ENCODE results near the gene FZR1. TPM values are rescaled to one million over a fixed set of nuclear protein-coding genes. Genes with fewer than 3 reads are reported as not detected.
A peak's percentile ranks its signal among the peaks of the same experiment; 100 is the strongest.

The FZR1 gene
- total RNA-seq, 4 donors from 2014 or later = 15.9 to 32.0 (median 21.0) TPM

DNA sequence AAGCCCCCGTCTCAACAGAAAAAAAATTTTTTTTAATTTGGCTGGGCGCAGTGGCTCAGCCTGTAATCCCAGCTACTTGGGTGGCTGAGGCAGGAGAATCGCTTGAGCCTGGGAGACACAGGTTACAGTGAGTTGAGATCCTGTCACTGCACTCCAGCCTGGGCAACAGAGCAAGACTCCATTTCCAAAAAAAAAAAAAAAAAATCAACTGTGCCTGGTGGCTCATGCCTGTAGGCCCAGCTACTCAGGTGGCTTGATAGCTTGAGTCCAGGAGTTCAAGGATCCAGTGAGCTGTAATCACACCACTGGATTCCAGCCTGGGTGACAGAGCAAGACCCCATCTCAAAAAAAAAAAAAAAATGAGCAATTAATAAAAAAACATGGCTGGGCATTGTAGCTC, 4.3 kb upstream of the FZR1 start:
- TF ChIP-seq POLR2A (IDR thresholded peaks at IDR 0.05) (no peak), CTCF (IDR thresholded peaks at IDR 0.05 in 4 of 5, conservative IDR thresholded peaks at IDR 0.05 in 1 of 5) (no peak)
- peaks cover 21 to 28% of the 10 kb centered on the region in 2 donors for H3K4me1 ChIP-seq
- DNase-seq (no peak), ATAC-seq (no peak)
- intact Hi-C loops (cut with DNase I; ENCODE audit: low total_unique reads) = loop anchor here (10.0 kb wide), 1 partner anchor 547 kb away; no protein-coding TSS in a partner anchor
- H3K4me3 ChIP-seq = no peak overlapping the region
- H3K27me3 ChIP-seq = no peaks in the 10 kb centered on the region
- H3K27ac ChIP-seq = no peak overlapping the region
- H3K9me3 ChIP-seq = no peaks in the 10 kb centered on the region
- in situ Hi-C loops (cut with MboI; ENCODE audit: low sequenced_read_pairs in 4 of 4) = no loop called here
- no peaks in the 10 kb centered on the region for H3K36me3 ChIP-seq

- Histone ChIP-seq H3K27ac (no peak overlapping the region), H3K4me3 (no peak overlapping the region), H3K36me3 (no peaks in the 10 kb centered on the region), H3K4me1 (peaks cover 27 to 40% of the 10 kb centered on the region in 2 donors), H3K9me3 (no peaks in the 10 kb centered on the region), H3K27me3 (no peaks in the 10 kb centered on the region)
- intact Hi-C loops (cut with DNase I; ENCODE audit: low total_unique reads) (loop anchor here (10.0 kb wide), 1 partner anchor 548 kb away; no protein-coding TSS in a partner anchor), in situ Hi-C loops (cut with MboI; ENCODE audit: low sequenced_read_pairs in 4 of 4) (no loop called here)
- ATAC-seq = no peak
- DNase-seq = no peak
- TF ChIP-seq POLR2A (IDR thresholded peaks at IDR 0.05) = no peak
- no peak for TF ChIP-seq CTCF (IDR thresholded peaks at IDR 0.05 in 4 of 5, conservative IDR thresholded peaks at IDR 0.05 in 1 of 5)
Measured at GRCh38 chr19:3503036-3503572, 3.0 kb upstream of the FZR1 start.

DNA sequence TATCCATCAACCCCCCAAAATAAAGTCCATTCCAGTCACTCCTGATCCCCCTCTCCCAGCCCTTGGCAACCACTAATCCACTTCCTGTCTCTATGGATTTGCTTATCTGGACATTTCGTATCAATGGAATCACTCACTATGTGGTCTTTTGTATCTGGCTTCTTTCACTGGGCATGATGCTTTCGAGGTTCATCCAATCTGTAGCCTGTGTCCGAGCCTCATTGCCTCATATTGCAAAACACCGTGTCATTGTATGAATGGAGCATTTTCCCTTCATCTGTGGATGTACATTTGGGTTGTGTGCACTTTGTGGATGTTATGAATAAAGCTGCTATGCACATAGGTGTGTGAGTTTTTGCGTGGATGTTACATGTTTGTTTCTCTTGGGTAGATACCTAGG, 1.4 kb upstream of the FZR1 start:
- in situ Hi-C loops (cut with MboI; ENCODE audit: low sequenced_read_pairs in 4 of 4) = no loop called here
- no peaks in the 10 kb centered on the region for H3K27me3 ChIP-seq
- no peak for DNase-seq
- H3K27ac ChIP-seq = no peak overlapping the region
- TF ChIP-seq CTCF (IDR thresholded peaks at IDR 0.05 in 4 of 5, conservative IDR thresholded peaks at IDR 0.05 in 1 of 5) = no peak
- TF ChIP-seq POLR2A (IDR thresholded peaks at IDR 0.05) = no peak
- no peaks in the 10 kb centered on the region for H3K9me3 ChIP-seq
- no peaks in the 10 kb centered on the region for H3K36me3 ChIP-seq
- peaks cover 18 to 39% of the 10 kb centered on the region in 2 donors for H3K4me1 ChIP-seq
- H3K4me3 ChIP-seq = no peak overlapping the region
- no peak for ATAC-seq
- intact Hi-C loops (cut with DNase I; ENCODE audit: low total_unique reads) = loop anchor here (5.0 to 10.0 kb wide), 2 partner anchors 258 to 550 kb away; partner anchors contain the start of genes APBA3 and MRPL54

- Histone ChIP-seq H3K9me3 (no peaks in the 10 kb centered on the region), H3K27ac (peak overlapping the region; percentile 76 to 90 (median 84)), H3K36me3 (no peaks in the 10 kb centered on the region), H3K4me3 (peak overlapping the region; percentile 56 to 90 (median 82)), H3K4me1 (peaks cover 11 to 38% of the 10 kb centered on the region in 2 donors), H3K27me3 (no peaks in the 10 kb centered on the region)
- in situ Hi-C loops (cut with MboI; ENCODE audit: low sequenced_read_pairs in 4 of 4) = no loop called here
- no peak for TF ChIP-seq CTCF (IDR thresholded peaks at IDR 0.05 in 4 of 5, conservative IDR thresholded peaks at IDR 0.05 in 1 of 5)
- no peak for TF ChIP-seq POLR2A (IDR thresholded peaks at IDR 0.05)
- intact Hi-C loops (cut with DNase I; ENCODE audit: low total_unique reads) = loop anchor here (2.0 to 10.0 kb wide), 3 partner anchors 66 to 552 kb away; partner anchors contain the start of genes APBA3, HMG20B and MRPL54
- ATAC-seq (peak in 1 of 2 donors; percentile 7), DNase-seq (peak in 1 of 2 donors; percentile 32)
Measured at GRCh38 chr19:3506384-3507340, 551 bp downstream of the FZR1 start.

Data from gastrocnemius medialis (tissue), 4 donors.